PC-9 (cell line): ENCODE results near the gene PGD. TPM values are rescaled to one million over a fixed set of nuclear protein-coding genes. Genes with fewer than 3 reads are reported as not detected.

ENCODE experiments used
- BruUV-seq: library from RNA; stranded (reverse); fragments of 400-500 nt; replicated peaks from 2 replicates; lab custom pipeline; 2021; lab: Mats Ljungman, UMichigan
- CTCF ChIA-PET: fragments of 300-600 bp; sonication (Branson Sonifier 250); formaldehyde crosslinking; loops from one replicate; lab custom pipeline; 2022; ENCODE audit warnings: antibody characterized with exemption; lab: Charles Lee
- POLR2A ChIA-PET: fragments of 300-600 bp; sonication (Branson Sonifier 250); formaldehyde crosslinking; loops from one replicate; lab custom pipeline; 2022; ENCODE audit warnings: antibody characterized with exemption; ENCODE audit not compliant: unreplicated experiment; lab: Charles Lee
- DNase-seq, 2 experiments: peaks; one replicate each; pipeline versions ENCODE4 v3.0.0 to v3.0.0-alpha.2; 2015 to 2022; ENCODE audit warnings: mixed read lengths in 1 of 2
- H2AFZ ChIP-seq: fragments of 200-600 bp; sonication (generic); 2 replicates; pipeline ENCODE4 v1.8.1; 2017; ENCODE audit warnings: antibody characterized with exemption
- H3F3A ChIP-seq: fragments of 200-600 bp; sonication (generic); 2 replicates; pipeline ENCODE4 v1.8.1; 2017; ENCODE audit warnings: antibody characterized with exemption, mild to moderate bottlenecking, low read depth; ENCODE audit not compliant: insufficient read depth
- H3K27ac ChIP-seq: fragments of 200-600 bp; sonication (generic); 2 replicates; pipeline ENCODE4 v1.6.1; 2016; ENCODE audit warnings: mixed run types
- H3K27me3 ChIP-seq: fragments of 200-600 bp; sonication (generic); 2 replicates; pipeline ENCODE4 v1.6.1; 2016; ENCODE audit warnings: low read depth, mixed run types; ENCODE audit not compliant: insufficient read depth
- H3K36me3 ChIP-seq: fragments of 200-600 bp; sonication (generic); 2 replicates; pipeline ENCODE4 v1.6.1; 2016; ENCODE audit warnings: low read depth, mixed run types
- H3K4me1 ChIP-seq: fragments of 200-600 bp; sonication (generic); replicated peaks from 2 replicates; pipeline ENCODE4 v1.6.1; 2016; ENCODE audit warnings: mixed run types; ENCODE audit not compliant: insufficient read depth
- H3K4me2 ChIP-seq: fragments of 200-600 bp; sonication (generic); 2 replicates; pipeline ENCODE4 v1.6.1; 2017; ENCODE audit warnings: mixed run types
- H3K4me3 ChIP-seq: fragments of 200-600 bp; sonication (generic); 2 replicates; pipeline ENCODE4 v1.6.1; 2016; ENCODE audit warnings: mixed run types
- H3K79me2 ChIP-seq: fragments of 200-600 bp; sonication (generic); 2 replicates; pipeline ENCODE4 v1.6.1; 2017; ENCODE audit warnings: low read depth, mixed run types
- H3K9me2 ChIP-seq: fragments of 200-600 bp; sonication (generic); 2 replicates; pipeline ENCODE4 v1.8.1; 2017; ENCODE audit warnings: mild to moderate bottlenecking; ENCODE audit not compliant: insufficient read depth
- H3K9me3 ChIP-seq: fragments of 200-600 bp; sonication (generic); 2 replicates; pipeline ENCODE4 v1.8.1; 2016; ENCODE audit warnings: low read depth; ENCODE audit not compliant: insufficient read depth
- H4K20me1 ChIP-seq: fragments of 200-600 bp; sonication (generic); 2 replicates; pipeline ENCODE4 v1.8.1; 2017; ENCODE audit not compliant: insufficient read depth
- CTCF ChIP-seq: fragments of 200-600 bp; sonication (generic); conservative IDR thresholded peaks from 2 replicates; pipeline ENCODE4 v1.6.1; 2017; ENCODE audit warnings: mixed run types, antibody characterized with exemption, mild to moderate bottlenecking, moderate library complexity
- EZH2 ChIP-seq: fragments of 200-600 bp; sonication (generic); IDR thresholded peaks from 2 replicates; pipeline ENCODE4 v1.8.0; 2017; ENCODE audit warnings: antibody characterized with exemption, low read depth
- intact Hi-C: fragments of 100-400 bp; cut with micrococcal nuclease; formaldehyde crosslinking; loops from one replicate; pipeline ENCODE4 v1.10.0; 2022; ENCODE audit not compliant: unreplicated experiment
- total RNA-seq: library from RNA; stranded (reverse); gene quantifications from 2 replicates; pipeline ENCODE4 v1.2.3, GENCODE V29; 2021

Gene PGD
- total RNA-seq, 1 experiment from 2014 or later = 526 TPM

GRCh38 chr1:10440794-10441193, 41.9 kb downstream of the PGD start:
- Histone ChIP-seq H3K4me1 (no peaks in the 10 kb centered on the region), H3F3A (no peaks in the 10 kb centered on the region), H3K27me3 (no peaks in the 10 kb centered on the region), H3K9me3 (no peaks in the 10 kb centered on the region), H3K4me3 (no peak overlapping the region), H3K79me2 (no peaks in the 10 kb centered on the region), H3K27ac (no peak overlapping the region), H3K9me2 (no peaks in the 10 kb centered on the region), H3K36me3 (no peaks in the 10 kb centered on the region), H4K20me1 (no peaks in the 10 kb centered on the region), H2AFZ (no peak overlapping the region), H3K4me2 (no peak overlapping the region)
- TF ChIP-seq EZH2 = no peak
- TF ChIP-seq CTCF = no peak
- BruUV-seq = no TSS peak
- ChIA-PET POLR2A (no interaction called here), CTCF (no interaction called here)
- DNase-seq = no peak
- intact Hi-C loops = no loop called here

- Histone ChIP-seq H3K27ac (no peak overlapping the region), H2AFZ (no peak overlapping the region), H3K4me3 (no peak overlapping the region), H3K4me2 (no peak overlapping the region), H3K27me3 (no peaks in the 10 kb centered on the region), H3F3A (no peaks in the 10 kb centered on the region), H3K36me3 (no peaks in the 10 kb centered on the region), H3K9me3 (no peaks in the 10 kb centered on the region), H3K9me2 (no peaks in the 10 kb centered on the region), H4K20me1 (no peaks in the 10 kb centered on the region), H3K79me2 (no peaks in the 10 kb centered on the region), H3K4me1 (no peaks in the 10 kb centered on the region)
- intact Hi-C loops = no loop called here
- ChIA-PET CTCF (interaction anchor here (0.6 kb wide), 1 partner anchor 21 kb away, joined by 9 read pairs; no protein-coding TSS in a partner anchor), POLR2A (no interaction called here)
- DNase-seq = no peak
- TF ChIP-seq EZH2 (no peak), CTCF (no peak)
- no TSS peak for BruUV-seq
Measured at GRCh38 chr1:10444248-10444647, 45.4 kb downstream of the PGD start.

- Histone ChIP-seq H3K4me2 (no peak overlapping the region), H3K9me2 (no peaks in the 10 kb centered on the region), H3K9me3 (no peaks in the 10 kb centered on the region), H3K36me3 (no peaks in the 10 kb centered on the region), H3F3A (no peaks in the 10 kb centered on the region), H3K4me1 (no peaks in the 10 kb centered on the region), H3K27me3 (no peaks in the 10 kb centered on the region), H2AFZ (no peak overlapping the region), H3K4me3 (no peak overlapping the region), H4K20me1 (no peaks in the 10 kb centered on the region), H3K27ac (no peak overlapping the region), H3K79me2 (no peaks in the 10 kb centered on the region)
- no peak for TF ChIP-seq CTCF
- TF ChIP-seq EZH2 = no peak
- ChIA-PET CTCF (interaction anchor here (0.6 kb wide), 1 partner anchor 21 kb away, joined by 9 read pairs; no protein-coding TSS in a partner anchor), POLR2A (no interaction called here)
- no peak for DNase-seq
- intact Hi-C loops = no loop called here
- BruUV-seq = no TSS peak
Measured at GRCh38 chr1:10444795-10445397, 46.0 kb downstream of the PGD start.
